Endothelial cell (in vitro differentiated cells): Measurements from ENCODE around the gene LTB4R. TPM values are rescaled to one million over a fixed set of nuclear protein-coding genes. Genes with fewer than 3 reads are reported as not detected.

Experiments used
- DNase-seq: peaks from one replicate; pipeline ENCODE4 v3.0.0; 2021; ENCODE audit warnings: low spot score
- H3K27ac Mint-ChIP-seq: one replicate; pipeline ENCODE4 v1.8.0; 2021; ENCODE audit warnings: mixed read lengths, inconsistent platforms; ENCODE audit not compliant: unreplicated experiment
- H3K27me3 Mint-ChIP-seq: one replicate; pipeline ENCODE4 v1.8.0; 2021; ENCODE audit warnings: mild to moderate bottlenecking, moderate library complexity, mixed read lengths, inconsistent platforms; ENCODE audit not compliant: unreplicated experiment
- H3K36me3 Mint-ChIP-seq: one replicate; pipeline ENCODE4 v1.8.0; 2021; ENCODE audit warnings: mild to moderate bottlenecking, low read depth, mixed read lengths, inconsistent platforms; ENCODE audit not compliant: unreplicated experiment
- H3K4me1 Mint-ChIP-seq: one replicate; pipeline ENCODE4 v1.8.0; 2021; ENCODE audit warnings: mild to moderate bottlenecking, mixed read lengths, inconsistent platforms; ENCODE audit not compliant: unreplicated experiment
- H3K4me3 Mint-ChIP-seq: one replicate; pipeline ENCODE4 v1.8.0; 2021; ENCODE audit warnings: mild to moderate bottlenecking, mixed read lengths, inconsistent platforms; ENCODE audit not compliant: unreplicated experiment
- H3K9me3 Mint-ChIP-seq: one replicate; pipeline ENCODE4 v1.8.0; 2021; ENCODE audit warnings: mixed read lengths, inconsistent platforms; ENCODE audit not compliant: unreplicated experiment
- CTCF ChIP-seq: fragments of 200-600 bp; sonication (generic); IDR thresholded peaks from one replicate; pipeline ENCODE4 v1.5.0; 2021; ENCODE audit warnings: antibody characterized with exemption; ENCODE audit not compliant: unreplicated experiment
- total RNA-seq: library from RNA; stranded (reverse); fragmentation: NEBNext Ultra II Directional; extraction: Animal tissue kit (Norgen Biotek cat#: 25700); gene quantifications from one replicate; pipeline ENCODE4 v1.2.1, GENCODE V29; 2021; ENCODE audit not compliant: unreplicated experiment

Gene LTB4R
- total RNA-seq, 1 donor from 2014 or later: 9.5 TPM

- TF ChIP-seq CTCF: no peak
- no peak for DNase-seq
- H3K4me1 Mint-ChIP-seq: no peaks in the 10 kb centered on the region
- no peak overlapping the region for H3K27ac Mint-ChIP-seq
- no peaks in the 10 kb centered on the region for H3K9me3 Mint-ChIP-seq
- H3K27me3 Mint-ChIP-seq: peaks cover 8% of the 10 kb centered on the region
- H3K4me3 Mint-ChIP-seq: no peak overlapping the region
- peaks cover 21% of the 10 kb centered on the region for H3K36me3 Mint-ChIP-seq
Observed at GRCh38 chr14:24290746-24291145, 20.6 kb upstream of the LTB4R start.

GRCh38 chr14:24291446-24292117, 19.7 kb upstream of the LTB4R start:
- Mint-ChIP-seq H3K9me3 (no peaks in the 10 kb centered on the region), H3K36me3 (peaks cover 26% of the 10 kb centered on the region), H3K4me1 (no peaks in the 10 kb centered on the region), H3K27me3 (peaks cover 5% of the 10 kb centered on the region), H3K27ac (no peak overlapping the region), H3K4me3 (no peak overlapping the region)
- DNase-seq: no peak
- no peak for TF ChIP-seq CTCF

- no peak for TF ChIP-seq CTCF
- Mint-ChIP-seq H3K27ac (no peak overlapping the region), H3K9me3 (no peaks in the 10 kb centered on the region), H3K27me3 (peaks cover 5% of the 10 kb centered on the region), H3K36me3 (peaks cover 28% of the 10 kb centered on the region), H3K4me3 (no peak overlapping the region), H3K4me1 (peaks cover 2% of the 10 kb centered on the region)
- DNase-seq: no peak
Observed at GRCh38 chr14:24292118-24292807, 19.0 kb upstream of the LTB4R start.

GRCh38 chr14:24293525-24293924, 17.8 kb upstream of the LTB4R start:
- DNase-seq: no peak
- no peaks in the 10 kb centered on the region for H3K9me3 Mint-ChIP-seq
- peaks cover 32% of the 10 kb centered on the region for H3K36me3 Mint-ChIP-seq
- H3K27ac Mint-ChIP-seq: no peak overlapping the region
- no peak overlapping the region for H3K4me3 Mint-ChIP-seq
- no peak for TF ChIP-seq CTCF
- peaks cover 7% of the 10 kb centered on the region for H3K4me1 Mint-ChIP-seq
- peaks cover 3% of the 10 kb centered on the region for H3K27me3 Mint-ChIP-seq
